Thyroid gland (tissue), 4 donors: ENCODE data around the gene HHAT.

Experiments
- CTCF ChIP-seq, 6 experiments: fragments of 200-600 bp in 3 of 6; fragments of 450-650 bp in 3 of 6; sonication (generic) in 3 of 6; IDR thresholded peaks; one replicate each; pipeline ENCODE4 v1.5.1; 2016 to 2019; ENCODE audit warnings: antibody characterized with exemption in 6 of 6, mild to moderate bottlenecking in 2 of 6, inconsistent platforms in 1 of 6, moderate library complexity in 1 of 6
- POLR2A ChIP-seq, 2 donors: fragments of 450-650 bp; IDR thresholded peaks; one replicate each; pipeline ENCODE4 v1.6.1; 2017; ENCODE audit warnings: antibody characterized with exemption in 2 of 2, mild to moderate bottlenecking in 2 of 2, moderate library complexity in 1 of 2

- TF ChIP-seq CTCF (IDR thresholded peaks at IDR 0.05) = no peak
- no peak for TF ChIP-seq POLR2A (IDR thresholded peaks at IDR 0.05)
Observed at GRCh38 chr1:210663730-210664573, 335.2 kb downstream of the HHAT start.
